Karpas-422 (cell line): ENCODE data around the gene AGFG1. TPM values are rescaled to one million over a fixed set of nuclear protein-coding genes. Genes with fewer than 3 reads are reported as not detected.
"Not testable (repeated sequence)": the region's sequence is repeated elsewhere in the genome, so short reads cannot be mapped to it uniquely, and the experiment has no call there.

Experiments used
- DNase-seq: peaks from one replicate; pipeline ENCODE4 v3.0.0-alpha.2; 2015
- H2AFZ ChIP-seq: fragments of 200-600 bp; sonication (generic); 2 replicates; pipeline ENCODE4 v1.6.1; 2014; ENCODE audit warnings: antibody characterized with exemption, low read length, mixed read lengths
- H3K27ac ChIP-seq: fragments of 200-600 bp; sonication (generic); 2 replicates; pipeline ENCODE4 v1.5.1; 2014; ENCODE audit warnings: mild to moderate bottlenecking, low read length, moderate library complexity
- H3K27me3 ChIP-seq: fragments of 200-600 bp; sonication (generic); 2 replicates; pipeline ENCODE4 v1.6.1; 2014; ENCODE audit warnings: low read length, mixed read lengths
- H3K36me3 ChIP-seq: fragments of 200-600 bp; sonication (generic); 2 replicates; pipeline ENCODE4 v1.6.1; 2014; ENCODE audit warnings: low read length, mixed read lengths; ENCODE audit not compliant: insufficient read depth
- H3K4me1 ChIP-seq: fragments of 200-600 bp; sonication (generic); 2 replicates; pipeline ENCODE4 v1.6.1; 2014; ENCODE audit warnings: mild to moderate bottlenecking, low read length, mixed read lengths
- H3K4me2 ChIP-seq: fragments of 200-600 bp; sonication (generic); 2 replicates; pipeline ENCODE4 v1.6.1; 2014; ENCODE audit warnings: low read length, low read depth, mild to moderate bottlenecking; ENCODE audit not compliant: poor library complexity, severe bottlenecking
- H3K4me3 ChIP-seq: fragments of 200-600 bp; sonication (generic); 2 replicates; pipeline ENCODE4 v1.5.1; 2014; ENCODE audit warnings: mild to moderate bottlenecking, antibody characterized with exemption, low read length, mixed read lengths
- H3K79me2 ChIP-seq: fragments of 200-600 bp; sonication (generic); 2 replicates; pipeline ENCODE4 v1.6.1; 2014; ENCODE audit warnings: mild to moderate bottlenecking, low read length, mixed read lengths
- H3K9ac ChIP-seq: fragments of 200-600 bp; sonication (generic); 2 replicates; pipeline ENCODE4 v1.6.0; 2014; ENCODE audit warnings: low read length
- H3K9me2 ChIP-seq: fragments of 200-600 bp; sonication (generic), shearing (Covaris generic); replicated peaks from 2 replicates; pipeline ENCODE4 v1.6.0; 2014; ENCODE audit warnings: mild to moderate bottlenecking, low read length, moderate library complexity; ENCODE audit not compliant: insufficient read depth
- H3K9me3 ChIP-seq: fragments of 300-700, 200-600 bp; sonication (generic); 2 replicates; pipeline ENCODE4 v1.6.1; 2014; ENCODE audit warnings: low read length, mixed read lengths
- H4K20me1 ChIP-seq: fragments of 200-600 bp; sonication (generic); 2 replicates; pipeline ENCODE4 v1.6.1; 2014; ENCODE audit warnings: mild to moderate bottlenecking, antibody characterized with exemption, low read length, low read depth; ENCODE audit not compliant: insufficient read depth
- total RNA-seq: library from RNA; depleted of rRNA; stranded (reverse); fragments of >200 nt; shearing (Covaris generic); gene quantifications from 2 replicates; pipeline ENCODE4 v1.2.3, GENCODE V29; 2014; ENCODE audit warnings: low replicate concordance

AGFG1 gene
- total RNA-seq, 1 experiment from 2014 or later, result 121 TPM

DNA sequence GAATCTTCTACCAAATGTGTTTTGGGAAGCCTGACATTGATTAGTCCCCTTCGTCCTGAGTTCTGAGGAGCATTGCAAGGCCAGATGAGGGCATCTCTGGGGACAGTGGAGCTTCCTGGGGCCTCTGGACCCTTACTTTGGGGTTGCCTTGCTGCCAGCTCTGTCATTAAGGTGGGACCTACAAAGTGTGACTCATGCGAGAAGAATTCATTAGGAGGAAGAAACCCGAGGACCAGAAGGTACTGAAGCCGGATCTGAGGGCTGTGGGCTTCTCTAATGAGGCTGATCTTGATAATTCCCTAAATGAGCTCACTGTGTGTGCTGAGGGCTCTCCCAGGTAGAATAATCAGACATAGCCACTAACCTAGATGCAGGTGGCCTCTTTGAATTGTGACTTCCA is 126.0 kb downstream of the AGFG1 start:
- no peak overlapping the region for H2AFZ ChIP-seq
- no peaks in the 10 kb centered on the region for H4K20me1 ChIP-seq
- DNase-seq, result no peak
- H3K4me2 ChIP-seq, result no peak overlapping the region
- H3K9me3 ChIP-seq, result no peaks in the 10 kb centered on the region
- no peaks in the 10 kb centered on the region for H3K36me3 ChIP-seq
- H3K79me2 ChIP-seq, result no peaks in the 10 kb centered on the region
- H3K9ac ChIP-seq, result no peak overlapping the region
- H3K9me2 ChIP-seq, result no peaks in the 10 kb centered on the region
- H3K4me1 ChIP-seq, result no peaks in the 10 kb centered on the region
- H3K4me3 ChIP-seq, result no peak overlapping the region
- no peak overlapping the region for H3K27ac ChIP-seq
- H3K27me3 ChIP-seq, result no peaks in the 10 kb centered on the region

DNA sequence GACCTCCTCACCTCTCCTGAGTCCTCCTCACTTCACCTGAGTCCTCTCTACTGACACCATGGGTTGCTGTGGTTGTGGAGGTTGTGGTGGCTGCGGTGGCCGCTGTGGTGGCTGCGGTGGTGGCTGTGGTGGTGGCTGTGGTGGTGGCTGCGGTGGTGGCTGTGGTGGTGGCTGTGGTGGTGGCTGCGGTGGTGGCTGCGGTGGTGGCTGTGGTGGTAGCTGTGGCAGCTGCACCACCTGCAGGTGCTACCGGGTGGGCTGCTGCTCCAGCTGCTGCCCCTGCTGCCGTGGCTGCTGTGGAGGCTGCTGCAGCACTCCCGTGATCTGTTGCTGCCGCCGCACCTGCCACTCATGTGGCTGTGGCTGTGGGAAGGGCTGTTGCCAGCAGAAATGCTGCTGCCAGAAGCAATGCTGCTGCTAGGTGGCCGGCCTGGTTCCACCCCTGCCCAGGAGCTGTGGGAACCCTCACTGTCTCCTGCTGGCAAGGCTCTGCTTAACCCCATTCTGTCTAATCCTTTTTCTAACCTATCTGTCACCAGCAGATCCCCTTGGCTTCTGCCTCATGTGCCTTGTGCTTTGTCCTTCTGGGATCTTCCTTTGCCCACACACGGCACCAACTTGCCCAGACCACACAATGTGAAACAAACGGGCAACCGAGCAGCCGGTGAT is 127.0 kb downstream of the AGFG1 start, which contains the start of gene SCYGR2:
SCYGR2 (plus strand) TSS at position 59 of the 669 bp plus-strand sequence; CDS start at position 59, 0 bp downstream.
- H3K4me2 ChIP-seq, result not testable (repeated sequence)

DNA sequence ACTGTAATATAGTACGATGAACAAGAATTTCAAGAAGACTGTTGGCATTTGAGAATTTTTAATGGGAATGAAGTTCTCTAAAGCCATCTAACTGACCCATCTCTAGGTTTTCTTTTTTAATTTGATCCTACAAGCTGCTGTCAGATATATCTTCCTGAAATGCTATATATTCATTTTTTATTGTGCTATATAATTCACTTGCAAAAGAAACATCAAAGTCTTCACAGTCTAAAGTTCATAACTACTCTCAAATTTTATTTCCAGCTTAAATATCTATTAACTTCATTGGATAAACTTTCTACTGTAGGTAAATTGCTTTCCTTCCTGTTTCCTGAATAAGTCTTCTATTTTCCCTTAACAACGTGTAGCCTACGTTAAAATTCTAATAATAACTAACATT is 130.4 kb downstream of the AGFG1 start:
- H3K27me3 ChIP-seq, result no peaks in the 10 kb centered on the region
- no peaks in the 10 kb centered on the region for H3K79me2 ChIP-seq
- H3K36me3 ChIP-seq, result no peaks in the 10 kb centered on the region
- H3K4me2 ChIP-seq, result no peak overlapping the region
- H3K9ac ChIP-seq, result no peak overlapping the region
- H3K9me3 ChIP-seq, result no peaks in the 10 kb centered on the region
- H3K27ac ChIP-seq, result no peak overlapping the region
- no peak overlapping the region for H2AFZ ChIP-seq
- no peaks in the 10 kb centered on the region for H4K20me1 ChIP-seq
- H3K4me3 ChIP-seq, result no peak overlapping the region
- no peaks in the 10 kb centered on the region for H3K4me1 ChIP-seq
- DNase-seq, result no peak
- H3K9me2 ChIP-seq, result no peaks in the 10 kb centered on the region

More for the DNA sequence above, 127.0 kb downstream of the AGFG1 start, which contains the start of gene SCYGR2:
- H3K9me3 ChIP-seq, H3K9me2 ChIP-seq, DNase-seq, H3K27ac ChIP-seq, H2AFZ ChIP-seq, H3K79me2 ChIP-seq, H4K20me1 ChIP-seq, H3K27me3 ChIP-seq, H3K4me1 ChIP-seq, H3K36me3 ChIP-seq, H3K4me3 ChIP-seq, H3K9ac ChIP-seq: not testable (repeated sequence)

DNA sequence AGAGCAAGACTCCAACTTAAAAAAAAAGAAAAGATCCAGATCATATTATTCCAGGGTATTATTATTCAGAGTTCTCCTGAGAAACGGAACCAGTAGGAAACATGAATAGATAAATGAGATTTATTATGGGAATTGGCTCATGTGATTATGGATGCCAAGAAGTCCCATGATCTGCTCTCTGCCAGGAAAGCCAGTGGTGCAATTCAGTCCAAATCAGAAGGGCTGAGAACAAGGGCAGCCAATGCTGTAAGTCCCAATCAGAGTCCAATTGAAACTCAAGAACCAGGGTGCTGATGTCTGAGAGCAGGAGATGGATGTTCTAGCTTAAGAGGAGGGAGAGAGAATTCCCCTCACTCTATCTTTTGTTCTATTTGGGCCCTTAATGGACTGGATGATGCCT is 134.5 kb downstream of the AGFG1 start:
- Histone ChIP-seq H3K4me3 (no peak overlapping the region), H3K9me3 (no peaks in the 10 kb centered on the region), H3K27me3 (no peaks in the 10 kb centered on the region), H3K4me1 (no peaks in the 10 kb centered on the region), H3K27ac (no peak overlapping the region), H3K9me2 (no peaks in the 10 kb centered on the region), H3K9ac (no peak overlapping the region), H2AFZ (no peak overlapping the region), H3K4me2 (no peak overlapping the region), H3K36me3 (no peaks in the 10 kb centered on the region), H4K20me1 (no peaks in the 10 kb centered on the region), H3K79me2 (no peaks in the 10 kb centered on the region)
- no peak for DNase-seq

DNA sequence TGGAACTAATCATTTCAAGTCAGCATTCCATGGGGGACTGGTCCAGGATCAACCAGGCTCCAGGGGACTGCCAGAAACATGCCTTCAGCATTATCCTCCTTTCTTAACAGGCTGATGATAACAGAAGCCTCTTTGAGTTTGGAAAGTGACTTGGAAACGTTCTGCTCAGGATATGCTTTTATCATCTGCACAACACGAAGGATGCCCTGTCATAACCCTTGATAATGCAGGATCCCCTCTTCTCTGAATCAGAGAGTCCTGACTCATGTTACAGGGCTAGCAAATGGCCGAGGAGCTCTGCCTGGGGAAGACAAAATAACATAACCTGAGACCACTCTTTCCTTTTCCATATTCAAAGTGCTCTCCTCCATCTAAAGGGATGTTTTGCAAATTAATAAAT is 136.0 kb downstream of the AGFG1 start:
- no peaks in the 10 kb centered on the region for H3K9me3 ChIP-seq
- H3K79me2 ChIP-seq, result no peaks in the 10 kb centered on the region
- no peak overlapping the region for H3K4me3 ChIP-seq
- no peaks in the 10 kb centered on the region for H3K27me3 ChIP-seq
- no peak overlapping the region for H2AFZ ChIP-seq
- H3K36me3 ChIP-seq, result no peaks in the 10 kb centered on the region
- no peaks in the 10 kb centered on the region for H3K9me2 ChIP-seq
- H3K27ac ChIP-seq, result no peak overlapping the region
- no peaks in the 10 kb centered on the region for H4K20me1 ChIP-seq
- DNase-seq, result no peak
- H3K9ac ChIP-seq, result no peak overlapping the region
- no peaks in the 10 kb centered on the region for H3K4me1 ChIP-seq
- H3K4me2 ChIP-seq, result no peak overlapping the region

DNA sequence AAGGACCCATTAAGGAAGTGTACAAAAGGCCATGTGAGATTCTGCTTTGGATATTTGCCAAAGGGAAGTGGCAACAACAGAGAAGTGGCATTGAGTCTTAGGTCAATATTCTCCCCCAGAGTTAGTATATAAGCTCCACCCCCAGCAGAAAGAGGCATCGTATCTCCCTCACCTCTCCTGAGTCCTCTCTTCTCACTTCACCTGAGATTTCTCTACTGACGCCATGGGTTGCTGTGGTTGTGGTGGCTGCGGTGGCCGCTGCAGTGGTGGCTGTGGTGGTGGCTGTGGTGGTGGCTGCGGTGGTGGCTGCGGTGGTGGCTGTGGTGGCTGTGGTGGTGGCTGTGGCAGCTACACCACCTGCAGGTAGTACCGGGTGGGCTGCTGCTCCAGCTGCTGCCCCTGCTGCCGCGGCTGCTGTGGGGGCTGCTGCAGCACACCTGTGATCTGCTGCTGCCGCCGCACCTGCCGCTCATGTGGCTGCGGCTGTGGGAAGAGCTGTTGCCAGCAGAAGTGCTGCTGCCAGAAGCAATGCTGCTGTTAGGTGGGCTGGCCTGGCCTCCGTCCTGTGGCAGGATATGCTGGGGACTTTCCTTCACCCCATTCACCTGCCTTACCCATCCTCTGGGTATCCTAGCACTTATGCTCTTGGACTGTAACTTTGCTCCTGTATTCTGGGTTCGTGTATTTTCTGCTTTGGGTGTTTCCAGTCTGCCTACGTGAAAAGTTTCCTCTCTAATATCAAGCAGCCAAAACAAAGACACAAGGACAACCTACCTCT is 136.8 kb downstream of the AGFG1 start:
- no peak for DNase-seq
- Histone ChIP-seq H3K9me3 (no peaks in the 10 kb centered on the region), H3K4me2 (no peak overlapping the region), H3K9me2 (no peaks in the 10 kb centered on the region), H3K9ac (no peak overlapping the region), H2AFZ (no peak overlapping the region), H3K4me1 (no peaks in the 10 kb centered on the region), H3K36me3 (no peaks in the 10 kb centered on the region), H3K79me2 (no peaks in the 10 kb centered on the region), H3K27me3 (no peaks in the 10 kb centered on the region), H3K4me3 (no peak overlapping the region), H4K20me1 (no peaks in the 10 kb centered on the region), H3K27ac (no peak overlapping the region)

DNA sequence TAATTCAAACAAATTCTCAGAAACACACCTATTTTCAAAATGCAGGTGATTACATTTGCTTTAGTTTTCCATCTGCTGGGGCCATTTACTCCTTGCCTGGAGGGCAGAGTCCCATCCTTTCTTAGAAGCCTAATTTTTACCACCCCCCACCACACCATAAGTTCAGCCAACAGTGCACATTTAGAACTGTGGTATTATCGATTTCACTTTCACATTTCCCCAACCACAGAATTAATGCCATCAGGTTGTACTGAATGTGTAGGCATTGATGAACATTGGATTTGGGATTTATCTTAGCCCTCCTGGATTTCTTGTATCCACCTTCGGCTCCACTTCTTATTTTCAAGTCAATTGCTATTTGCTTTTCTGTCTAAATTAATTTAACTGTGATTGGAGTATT is 138.2 kb downstream of the AGFG1 start:
- no peaks in the 10 kb centered on the region for H3K36me3 ChIP-seq
- no peak overlapping the region for H3K4me2 ChIP-seq
- no peaks in the 10 kb centered on the region for H3K9me3 ChIP-seq
- no peak overlapping the region for H3K9ac ChIP-seq
- no peak overlapping the region for H3K4me3 ChIP-seq
- no peaks in the 10 kb centered on the region for H3K4me1 ChIP-seq
- H3K9me2 ChIP-seq, result no peaks in the 10 kb centered on the region
- H4K20me1 ChIP-seq, result no peaks in the 10 kb centered on the region
- no peaks in the 10 kb centered on the region for H3K79me2 ChIP-seq
- H2AFZ ChIP-seq, result no peak overlapping the region
- no peaks in the 10 kb centered on the region for H3K27me3 ChIP-seq
- no peak overlapping the region for H3K27ac ChIP-seq
- DNase-seq, result no peak
